ENCODE results near the gene TMEM161A. TPM values are rescaled to one million over a fixed set of nuclear protein-coding genes. Genes with fewer than 3 reads are reported as not detected.

The TMEM161A gene
- total RNA-seq, 4 donors from 2014 or later: 16.7 to 24.5 (median 20.1) TPM

GRCh38 chr19:19079571-19079970 lies 58.7 kb downstream of the TMEM161A start:
- no peaks in the 10 kb centered on the region for H3K27me3 ChIP-seq
- H3K36me3 ChIP-seq: peaks cover 0 to 39% of the 10 kb centered on the region in 2 donors
- TF ChIP-seq, protein P1, sequence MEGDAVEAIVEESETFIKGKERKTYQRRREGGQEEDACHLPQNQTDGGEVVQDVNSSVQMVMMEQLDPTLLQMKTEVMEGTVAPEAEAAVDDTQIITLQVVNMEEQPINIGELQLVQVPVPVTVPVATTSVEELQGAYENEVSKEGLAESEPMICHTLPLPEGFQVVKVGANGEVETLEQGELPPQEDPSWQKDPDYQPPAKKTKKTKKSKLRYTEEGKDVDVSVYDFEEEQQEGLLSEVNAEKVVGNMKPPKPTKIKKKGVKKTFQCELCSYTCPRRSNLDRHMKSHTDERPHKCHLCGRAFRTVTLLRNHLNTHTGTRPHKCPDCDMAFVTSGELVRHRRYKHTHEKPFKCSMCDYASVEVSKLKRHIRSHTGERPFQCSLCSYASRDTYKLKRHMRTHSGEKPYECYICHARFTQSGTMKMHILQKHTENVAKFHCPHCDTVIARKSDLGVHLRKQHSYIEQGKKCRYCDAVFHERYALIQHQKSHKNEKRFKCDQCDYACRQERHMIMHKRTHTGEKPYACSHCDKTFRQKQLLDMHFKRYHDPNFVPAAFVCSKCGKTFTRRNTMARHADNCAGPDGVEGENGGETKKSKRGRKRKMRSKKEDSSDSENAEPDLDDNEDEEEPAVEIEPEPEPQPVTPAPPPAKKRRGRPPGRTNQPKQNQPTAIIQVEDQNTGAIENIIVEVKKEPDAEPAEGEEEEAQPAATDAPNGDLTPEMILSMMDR (IDR thresholded peaks at IDR 0.05): no peak
- TF ChIP-seq EP300 (IDR thresholded peaks at IDR 0.05) (no peak), POLR2A (IDR thresholded peaks at IDR 0.05) (no peak), POLR2AphosphoS5 (IDR thresholded peaks at IDR 0.05) (no peak)
- WGBS, 2 donors (ENCODE audit: low coverage in 1 of 2): 100% methylated on average over 1 of the region's 1 CpG
- H3K27ac ChIP-seq: no peak overlapping the region
- no peaks in the 10 kb centered on the region for H3K9me3 ChIP-seq
- no peak overlapping the region for H3K4me3 ChIP-seq
- ATAC-seq: no peak
- no peaks in the 10 kb centered on the region for H3K4me1 ChIP-seq

GRCh38 chr19:19078801-19079200 lies 59.5 kb downstream of the TMEM161A start:
- 96 to 100% methylated on average over 2 to 6 of the region's 6 CpGs for WGBS, 2 donors (ENCODE audit: low coverage in 1 of 2)
- H3K4me1 ChIP-seq: no peaks in the 10 kb centered on the region
- H3K27me3 ChIP-seq: no peaks in the 10 kb centered on the region
- no peak for ATAC-seq
- peaks cover 0 to 39% of the 10 kb centered on the region in 2 donors for H3K36me3 ChIP-seq
- no peaks in the 10 kb centered on the region for H3K9me3 ChIP-seq
- no peak overlapping the region for H3K4me3 ChIP-seq
- H3K27ac ChIP-seq: no peak overlapping the region
- TF ChIP-seq POLR2A (IDR thresholded peaks at IDR 0.05) (no peak), EP300 (IDR thresholded peaks at IDR 0.05) (no peak), POLR2AphosphoS5 (IDR thresholded peaks at IDR 0.05) (no peak)
- TF ChIP-seq, protein P1 (IDR thresholded peaks at IDR 0.05): no peak

DNA sequence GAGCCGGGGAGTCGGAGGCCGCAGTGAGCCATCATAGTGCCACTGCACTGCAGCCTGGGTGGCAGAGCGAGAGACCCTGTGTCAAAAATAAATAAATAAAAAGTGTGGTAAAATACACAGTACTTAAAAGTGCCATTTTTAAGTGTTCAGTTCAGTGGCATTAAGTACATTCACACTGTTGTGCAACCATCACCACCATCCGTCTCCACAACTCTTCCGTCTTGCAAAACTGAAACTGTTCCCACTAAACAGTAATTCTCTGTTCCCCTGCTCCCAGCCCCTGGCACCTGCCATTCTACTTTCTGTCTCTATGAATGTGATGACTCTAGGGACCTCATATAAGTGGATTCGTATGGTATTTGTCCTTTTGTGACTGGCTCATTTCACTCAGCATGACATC lies 61.2 kb downstream of the TMEM161A start:
- H3K27me3 ChIP-seq: no peaks in the 10 kb centered on the region
- TF ChIP-seq, protein P1 (IDR thresholded peaks at IDR 0.05): no peak
- no peak for TF ChIP-seq POLR2AphosphoS5 (IDR thresholded peaks at IDR 0.05)
- TF ChIP-seq EP300 (IDR thresholded peaks at IDR 0.05): no peak
- TF ChIP-seq POLR2A (IDR thresholded peaks at IDR 0.05): no peak
- no peak for ATAC-seq
- H3K27ac ChIP-seq: no peak overlapping the region
- peaks cover 0 to 31% of the 10 kb centered on the region in 2 donors for H3K36me3 ChIP-seq
- WGBS, 2 donors (ENCODE audit: low coverage in 1 of 2): 84 to 92% methylated on average over 4 to 7 of the region's 7 CpGs
- no peak overlapping the region for H3K4me3 ChIP-seq
- no peaks in the 10 kb centered on the region for H3K9me3 ChIP-seq
- no peaks in the 10 kb centered on the region for H3K4me1 ChIP-seq

DNA sequence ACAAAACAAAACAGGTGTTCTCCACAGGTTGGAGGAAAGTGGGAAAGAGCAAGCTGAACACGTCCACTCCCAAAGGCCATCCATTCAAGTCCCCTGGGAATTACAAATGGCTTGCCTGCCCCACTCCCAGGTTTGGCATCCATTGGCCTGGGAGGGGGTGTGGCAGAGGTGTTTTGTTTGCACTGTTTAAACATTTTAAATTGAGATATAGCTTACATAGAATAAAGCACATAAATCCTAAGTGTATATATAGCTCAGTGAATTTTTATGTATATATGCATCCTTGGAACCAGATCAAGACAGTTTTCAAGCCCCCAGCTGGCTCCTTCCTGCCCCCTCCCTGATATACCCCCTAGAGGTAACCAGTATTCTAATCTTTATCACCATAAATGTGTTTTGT lies 61.8 kb downstream of the TMEM161A start:
- no peak for ATAC-seq
- TF ChIP-seq POLR2AphosphoS5 (IDR thresholded peaks at IDR 0.05) (no peak), POLR2A (IDR thresholded peaks at IDR 0.05) (no peak), EP300 (IDR thresholded peaks at IDR 0.05) (no peak)
- TF ChIP-seq, protein P1 (IDR thresholded peaks at IDR 0.05): no peak

DNA sequence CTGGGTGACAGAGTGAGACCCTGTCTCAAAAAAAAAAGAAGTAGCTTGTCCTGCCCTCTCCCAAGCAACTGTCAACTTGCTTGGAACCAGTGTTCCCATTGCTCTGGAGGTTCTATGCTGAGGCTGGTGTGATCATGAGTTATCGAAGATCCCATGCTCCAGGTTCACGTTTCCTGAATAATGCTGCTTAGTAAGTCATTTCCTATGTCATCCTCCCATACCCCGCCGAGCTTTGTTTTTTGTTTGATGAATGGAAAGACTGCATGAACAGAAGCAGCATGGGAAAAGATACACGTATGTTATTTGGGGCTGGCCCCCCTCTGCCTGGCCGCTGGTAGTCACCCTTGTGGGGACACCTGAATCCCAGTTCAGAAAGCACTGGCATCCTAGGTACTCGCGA lies 63.2 kb downstream of the TMEM161A start:
- H3K27ac ChIP-seq: no peak overlapping the region
- no peaks in the 10 kb centered on the region for H3K9me3 ChIP-seq
- 79 to 94% methylated on average over 5 of the region's 8 CpGs for WGBS, 2 donors (ENCODE audit: low coverage in 1 of 2)
- H3K4me1 ChIP-seq: no peaks in the 10 kb centered on the region
- H3K36me3 ChIP-seq: peaks cover 0 to 35% of the 10 kb centered on the region in 2 donors
- TF ChIP-seq EP300 (IDR thresholded peaks at IDR 0.05) (no peak), POLR2A (IDR thresholded peaks at IDR 0.05) (no peak), POLR2AphosphoS5 (IDR thresholded peaks at IDR 0.05) (no peak)
- TF ChIP-seq, protein P1 (IDR thresholded peaks at IDR 0.05): no peak
- ATAC-seq: no peak
- no peak overlapping the region for H3K4me3 ChIP-seq
- no peaks in the 10 kb centered on the region for H3K27me3 ChIP-seq

More for the DNA sequence above, 61.8 kb downstream of the TMEM161A start:
- peaks cover 0 to 34% of the 10 kb centered on the region in 2 donors for H3K36me3 ChIP-seq
- no peaks in the 10 kb centered on the region for H3K9me3 ChIP-seq
- no peak overlapping the region for H3K27ac ChIP-seq
- H3K4me1 ChIP-seq: no peaks in the 10 kb centered on the region
- WGBS, 2 donors (ENCODE audit: low coverage in 1 of 2): 60 to 92% methylated on average over 1 of the region's 1 CpG
- H3K27me3 ChIP-seq: no peaks in the 10 kb centered on the region
- no peak overlapping the region for H3K4me3 ChIP-seq

All from gastroesophageal sphincter (tissue), 4 donors.